Stomach (tissue), 9 donors: ENCODE measurements around the gene LUZP1. TPM values are rescaled to one million over a fixed set of nuclear protein-coding genes. Genes with fewer than 3 reads are reported as not detected.

Experiments
- DNase-seq, 2 donors: peaks; one replicate each; pipeline versions ENCODE4 v3.0.0 to v3.0.0-alpha.2; 2013 to 2019
- H3K27ac ChIP-seq, 5 donors: fragments of 200-600 bp in 4 of 5; sonication (generic) in 4 of 5; one replicate each; pipeline ENCODE4 v1.5.1; 2013 to 2019; ENCODE audit warnings: mild to moderate bottlenecking in 1 of 5, moderate library complexity in 1 of 5
- H3K27me3 ChIP-seq, 3 donors: fragments of 200-600 bp; sonication (generic); one replicate each; pipeline ENCODE4 v1.5.1; 2017 to 2019; ENCODE audit warnings: mixed run types in 1 of 3
- H3K36me3 ChIP-seq, 4 donors: fragments of 200-600 bp; sonication (generic); 1 replicate in 3 of 4; 2 replicates in 1 of 4; pipeline ENCODE4 v1.5.1; 2016 to 2019
- H3K4me1 ChIP-seq, 4 donors: fragments of 200-600 bp; sonication (generic); one replicate each; pipeline ENCODE4 v1.5.1; 2016 to 2019
- H3K4me3 ChIP-seq, 4 donors: fragments of 200-600 bp; sonication (generic) in 3 of 4; one replicate each; pipeline ENCODE4 v1.5.1; 2016 to 2019; ENCODE audit warnings: mild to moderate bottlenecking in 1 of 4
- H3K9me3 ChIP-seq, 4 donors: fragments of 200-600 bp; sonication (generic); one replicate each; pipeline ENCODE4 v1.5.1; 2016 to 2019
- CTCF ChIP-seq, 7 experiments: fragments of 450-650 bp in 4 of 7; fragments of 200-600 bp in 3 of 7; sonication (generic) in 3 of 7; IDR thresholded peaks; one replicate each; pipeline ENCODE4 v1.5.1; 2016 to 2019; ENCODE audit warnings: antibody characterized with exemption in 7 of 7, control low read depth in 2 of 7, mild to moderate bottlenecking in 1 of 7
- EP300 ChIP-seq: sonication (generic); formaldehyde crosslinking; IDR thresholded peaks from one replicate; pipeline ENCODE4 v1.6.1; 2017; ENCODE audit warnings: antibody characterized with exemption
- POLR2A ChIP-seq, 4 donors: fragments of 450-650 bp; IDR thresholded peaks; one replicate each; pipeline ENCODE4 v1.6.1; 2016; ENCODE audit warnings: antibody characterized with exemption in 4 of 4, control low read depth in 2 of 4, mild to moderate bottlenecking in 1 of 4, moderate library complexity in 1 of 4
- POLR2AphosphoS5 ChIP-seq, 3 donors: sonication (generic); formaldehyde crosslinking; IDR thresholded peaks; one replicate each; pipeline ENCODE4 v1.6.1; 2016; ENCODE audit warnings: antibody characterized with exemption in 3 of 3
- WGBS, 5 donors: extraction: QIAGEN DNeasy Blood & Tissue Kit in 3 of 5; methylation state at CpG; one replicate each; pipeline versions ENCODE4 v1.1.5 to v1.1.7; 2013 to 2018; 5-methylcytosine and 5-hydroxymethylcytosine counted together
- intact Hi-C: fragments of 100-400 bp; cut with DNase I; formaldehyde crosslinking; loops from one replicate; pipeline ENCODE4 v1.15.1; 2023; ENCODE audit warnings: low total_unique reads
- polyA plus RNA-seq, 3 donors: library from polyadenylated mRNA; stranded (reverse); fragments of 200-250 nt; gene quantifications; one replicate each; pipeline ENCODE4 v1.2.3, GENCODE V29; 2013
- total RNA-seq, 5 donors: library from RNA; depleted of rRNA; stranded (reverse); fragments of >200 nt; gene quantifications; one replicate each; pipeline versions ENCODE4 v1.1.0 to v1.2.3, GENCODE V29; 2014 to 2016
- donor health status: healthy with polysubstance abuse.
- donor health status: Bipolar disorder and iron deficiency.
- donor health status: healthy.

LUZP1 gene
- total and polyA plus RNA-seq, 8 donors: 2.6 to 20.4 (median 13.4) TPM

GRCh38 chr1:23081376-23081775 lies 87.3 kb downstream of the LUZP1 start:
- peaks cover 58 to 100% (median 99%) of the 10 kb centered on the region in 4 donors for H3K36me3 ChIP-seq
- H3K9me3 ChIP-seq: no peaks in the 10 kb centered on the region
- H3K27me3 ChIP-seq: no peaks in the 10 kb centered on the region
- no peak overlapping the region for H3K4me3 ChIP-seq
- intact Hi-C loops: no loop called here
- peaks cover 0 to 9% (median 4%) of the 10 kb centered on the region in 4 donors for H3K4me1 ChIP-seq
- 83 to 89% (median 86%) methylated on average over 3 of the region's 3 CpGs for WGBS, 5 donors
- TF ChIP-seq POLR2AphosphoS5 (IDR thresholded peaks at IDR 0.05) (no peak), EP300 (no peak), POLR2A (IDR thresholded peaks at IDR 0.05) (no peak), CTCF (IDR thresholded peaks at IDR 0.05) (peak in 1 of 7 experiments; percentile 6)
- no peak overlapping the region for H3K27ac ChIP-seq
- no peak for DNase-seq

- Histone ChIP-seq H3K27me3 (no peaks in the 10 kb centered on the region), H3K4me3 (no peak overlapping the region), H3K27ac (no peak overlapping the region), H3K36me3 (peaks cover 58 to 98% (median 96%) of the 10 kb centered on the region in 4 donors), H3K4me1 (peaks cover 0 to 9% (median 4%) of the 10 kb centered on the region in 4 donors), H3K9me3 (no peaks in the 10 kb centered on the region)
- TF ChIP-seq POLR2A (IDR thresholded peaks at IDR 0.05) (no peak), CTCF (IDR thresholded peaks at IDR 0.05) (no peak), POLR2AphosphoS5 (IDR thresholded peaks at IDR 0.05) (no peak), EP300 (no peak)
- 87 to 98% (median 96%) methylated on average over 3 of the region's 3 CpGs for WGBS, 5 donors
- intact Hi-C loops: no loop called here
- no peak for DNase-seq
Observed at GRCh38 chr1:23080885-23081284, 87.8 kb downstream of the LUZP1 start.

GRCh38 chr1:23079025-23079424 lies 89.6 kb downstream of the LUZP1 start:
- H3K27me3 ChIP-seq: no peaks in the 10 kb centered on the region
- DNase-seq: no peak
- peaks cover 58 to 94% (median 83%) of the 10 kb centered on the region in 4 donors for H3K36me3 ChIP-seq
- no peak overlapping the region for H3K4me3 ChIP-seq
- intact Hi-C loops: no loop called here
- H3K4me1 ChIP-seq: peaks cover 0 to 8% (median 4%) of the 10 kb centered on the region in 4 donors
- no peaks in the 10 kb centered on the region for H3K9me3 ChIP-seq
- 90 to 94% (median 92%) methylated on average over 6 of the region's 6 CpGs for WGBS, 5 donors
- no peak overlapping the region for H3K27ac ChIP-seq
- TF ChIP-seq EP300: no peak
- no peak for TF ChIP-seq POLR2A (IDR thresholded peaks at IDR 0.05)
- no peak for TF ChIP-seq POLR2AphosphoS5 (IDR thresholded peaks at IDR 0.05)
- no peak for TF ChIP-seq CTCF (IDR thresholded peaks at IDR 0.05)

- Histone ChIP-seq H3K4me3 (no peak overlapping the region), H3K4me1 (peaks cover 0 to 4% (median 0%) of the 10 kb centered on the region in 4 donors), H3K27me3 (no peaks in the 10 kb centered on the region), H3K36me3 (peaks cover 33 to 94% (median 83%) of the 10 kb centered on the region in 4 donors), H3K9me3 (no peaks in the 10 kb centered on the region), H3K27ac (no peak overlapping the region)
- TF ChIP-seq POLR2A (IDR thresholded peaks at IDR 0.05) (no peak), POLR2AphosphoS5 (IDR thresholded peaks at IDR 0.05) (no peak), CTCF (IDR thresholded peaks at IDR 0.05) (no peak), EP300 (no peak)
- no peak for DNase-seq
- intact Hi-C loops: no loop called here
Observed at GRCh38 chr1:23074012-23074411, 94.6 kb downstream of the LUZP1 start.
